Jurkat, Clone E6-1 (cell line): ENCODE data around the gene VWA5A.
"Not testable (repeated sequence)": the region's sequence is repeated elsewhere in the genome, so short reads cannot be mapped to it uniquely, and the experiment has no call there.

Experiments used
- DNase-seq: peaks from one replicate; pipeline ENCODE4 v3.0.0-alpha.2; 2011; ENCODE audit warnings: low read depth, low spot score
- H3K4me3 ChIP-seq: 2 replicates; pipeline ENCODE4 v1.5.1; 2011; ENCODE audit warnings: mild to moderate bottlenecking, low read length, control low read depth, moderate library complexity

The VWA5A gene

GRCh38 chr11:124152770-124153407 lies 37.6 kb downstream of the VWA5A start:
- DNase-seq = no peak
- no peak overlapping the region for H3K4me3 ChIP-seq

- H3K4me3 ChIP-seq = no peak overlapping the region
- no peak for DNase-seq
These were observed 38.6 kb downstream of the VWA5A start for GRCh38 chr11:124153821-124154220.

GRCh38 chr11:124159481-124159880 lies 44.2 kb downstream of the VWA5A start:
- H3K4me3 ChIP-seq = no peak overlapping the region
- no peak for DNase-seq

GRCh38 chr11:124160986-124161385 lies 45.7 kb downstream of the VWA5A start:
- no peak overlapping the region for H3K4me3 ChIP-seq
- no peak for DNase-seq

GRCh38 chr11:124167826-124168231 lies 52.6 kb downstream of the VWA5A start:
- H3K4me3 ChIP-seq = no peak overlapping the region
- DNase-seq = no peak

GRCh38 chr11:124168796-124169195 lies 53.5 kb downstream of the VWA5A start:
- no peak for DNase-seq
- no peak overlapping the region for H3K4me3 ChIP-seq

GRCh38 chr11:124170315-124170714 lies 55.1 kb downstream of the VWA5A start:
- not testable (repeated sequence) for H3K4me3 ChIP-seq, DNase-seq

GRCh38 chr11:124170801-124171586 lies 55.7 kb downstream of the VWA5A start:
- DNase-seq = no peak
- H3K4me3 ChIP-seq = no peak overlapping the region

- H3K4me3 ChIP-seq = no peak overlapping the region
- DNase-seq = no peak
These were observed 56.9 kb downstream of the VWA5A start for GRCh38 chr11:124172101-124172500.

- no peak overlapping the region for H3K4me3 ChIP-seq
- no peak for DNase-seq
These were observed 57.3 kb downstream of the VWA5A start for GRCh38 chr11:124172599-124172998.

- DNase-seq = no peak
- H3K4me3 ChIP-seq = no peak overlapping the region
These were observed 58.8 kb downstream of the VWA5A start for GRCh38 chr11:124174001-124174583.

GRCh38 chr11:124176925-124177715 lies 61.9 kb downstream of the VWA5A start:
- no peak overlapping the region for H3K4me3 ChIP-seq
- no peak for DNase-seq

- no peak for DNase-seq
- H3K4me3 ChIP-seq = no peak overlapping the region
These were observed 64.1 kb downstream of the VWA5A start for GRCh38 chr11:124179310-124179709.

- H3K4me3 ChIP-seq = no peak within 1 kb of the TSS
- no peak for DNase-seq
These were observed 67.8 kb downstream of the VWA5A start, which contains the start of gene OR10D3 for GRCh38 chr11:124183068-124183467. Gene OR10D3 (plus strand): TSS chr11:124183345. CDS start chr11:124185270, 1,925 bp downstream.

GRCh38 chr11:124190298-124191139 lies 75.3 kb downstream of the VWA5A start:
- no peak for DNase-seq

GRCh38 chr11:124193221-124194010 lies 78.2 kb downstream of the VWA5A start:
- DNase-seq = no peak
- H3K4me3 ChIP-seq = no peak overlapping the region

More at GRCh38 chr11:124190298-124191139, 75.3 kb downstream of the VWA5A start:
- H3K4me3 ChIP-seq = no peak overlapping the region

- no peak for DNase-seq
These were observed 79.3 kb downstream of the VWA5A start for GRCh38 chr11:124194293-124195188.

More at GRCh38 chr11:124194293-124195188, 79.3 kb downstream of the VWA5A start:
- H3K4me3 ChIP-seq = no peak overlapping the region
